Heart left ventricle (tissue), 16 donors: ENCODE measurements around the gene EFCAB12. TPM values are rescaled to one million over a fixed set of nuclear protein-coding genes. Genes with fewer than 3 reads are reported as not detected.
A peak's percentile ranks its signal among the peaks of the same experiment; 100 is the strongest.

ENCODE experiments used
- ATAC-seq, 4 donors: fragments of 200-7000 bp; cut with Tn5 transposase; one replicate each; pipeline ENCODE4 v1.9.1; 2020 to 2022; ENCODE audit warnings: moderate library complexity in 4 of 4, mild to moderate bottlenecking in 3 of 4, moderate number of reproducible peaks in 1 of 4
- DNase-seq, 5 donors: peaks; one replicate each; pipeline ENCODE4 v3.0.0-alpha.2; 2020
- H3K27ac ChIP-seq, 12 donors: fragments of 200-600 bp; sonication (generic) in 4 of 12; one replicate each; pipeline versions ENCODE4 v1.5.0 to v1.8.0; 2016 to 2022; ENCODE audit warnings: mild to moderate bottlenecking in 2 of 12
- H3K27me3 ChIP-seq, 9 donors: fragments of 200-600 bp; sonication (generic) in 2 of 9; one replicate each; pipeline versions ENCODE4 v1.5.1 to v1.8.0; 2016 to 2022; ENCODE audit warnings: mild to moderate bottlenecking in 3 of 9
- H3K36me3 ChIP-seq, 9 donors: fragments of 200-600 bp; sonication (generic) in 2 of 9; one replicate each; pipeline versions ENCODE4 v1.5.0 to v1.8.0; 2018 to 2022; ENCODE audit warnings: mild to moderate bottlenecking in 2 of 9
- H3K4me1 ChIP-seq, 12 donors: fragments of 200-600 bp; sonication (generic) in 4 of 12; one replicate each; pipeline versions ENCODE4 v1.5.0 to v1.8.0; 2016 to 2022; ENCODE audit warnings: mild to moderate bottlenecking in 3 of 12
- H3K4me3 ChIP-seq, 12 donors: fragments of 200-600 bp; sonication (generic) in 4 of 12; one replicate each; pipeline versions ENCODE4 v1.5.0 to v1.8.0; 2017 to 2022; ENCODE audit warnings: mild to moderate bottlenecking in 9 of 12, moderate library complexity in 4 of 12
- H3K9me3 ChIP-seq, 12 donors: fragments of 200-600 bp; sonication (generic) in 4 of 12; one replicate each; pipeline versions ENCODE4 v1.5.0 to v1.8.0; 2016 to 2022; ENCODE audit warnings: mild to moderate bottlenecking in 1 of 12
- POLR2A ChIP-seq, 2 donors: fragments of 450-650 bp; IDR thresholded peaks; one replicate each; pipeline ENCODE4 v1.6.1; 2017; ENCODE audit warnings: antibody characterized with exemption in 2 of 2, mild to moderate bottlenecking in 2 of 2, moderate library complexity in 2 of 2
- WGBS, 4 donors: extraction: QIAGEN DNeasy Blood & Tissue Kit in 2 of 4; methylation state at CpG; one replicate each; pipeline versions ENCODE4 v1.1.5 to v1.1.7; 2013 to 2018; 5-methylcytosine and 5-hydroxymethylcytosine counted together
- intact Hi-C, 10 donors: fragments of 100-400 bp; cut with DNase I; formaldehyde crosslinking; loops; one replicate each; pipeline versions ENCODE4 v1.11.1 to v1.14.2; 2022
- long read RNA-seq, 3 donors: library from polyadenylated mRNA; unstranded; transcript quantifications; one replicate each; pipeline ENCODE4 v2.0.0, GENCODE V29; 2020 to 2021
- polyA plus RNA-seq, 2 donors: library from polyadenylated mRNA; stranded (reverse); fragments of 200-250 nt; gene quantifications; one replicate each; pipeline ENCODE4 v1.2.3, GENCODE V29; 2013
- total RNA-seq, 9 donors: library from RNA; depleted of rRNA in 2 of 9; stranded (reverse); fragments of >200 nt in 2 of 9; fragmentation: NEBNext Ultra II Directional in 3 of 9; extraction: Animal tissue kit (Norgen Biotek cat#: 25700) in 3 of 9; gene quantifications; one replicate each; pipeline versions ENCODE4 v1.1.0 to v1.2.4, GENCODE V29; 2016 to 2023
- TF ChIP-seq, protein P1 (sequence below), 12 donors: fragments of 200-600 bp; sonication (generic) in 4 of 12; IDR thresholded peaks; one replicate each; pipeline versions ENCODE4 v1.5.0 to v1.8.0; 2018 to 2022; ENCODE audit warnings: antibody characterized with exemption in 12 of 12, mild to moderate bottlenecking in 5 of 12
- donor health status: ischemic (EF 13 %, LVEDD 7.1; RV severe dilation, severe dysfunction).
- donor health status: healthy with polysubstance abuse.
- donor health status: DM: no; HTN: yes; CAD: no.
- donor health status: DM: no; HTN: no; CAD: no.
- donor health status: ischemic (EF 25% LVEDD 6.9; RV normal size, moderate dysfunction).
- donor health status: ischemic (EF 25% LVEDD 5.7; RV mildly dilated, moderate dysfunction).
- donor health status: healthy.
- donor health status: DM: yes; HTN: yes; CAD: no.
- donor health status: ischemic (EF 35%, LVEDD 5.7; RV mildly dilated, moderate dysfunction).
- donor health status: nonischemic (EF 11% LVEDD 7.7; RV severe dilation, severe dysfunction).
- donor health status: DM: yes; HTN: yes; CAD: no.
- donor health status: PGD.
- donor health status: ischemic (EF 29% LVEDD 5.4; RV normal size, mild dysfunction).
- donor health status: nonischemic (EF 23%, LVEDD 6.1; RV moderate dilation, normal function).

The EFCAB12 gene
- total RNA-seq (under 1 TPM in 4 of 9 donors, not detected in 5; 0.09 to 0.20 (median 0.14) TPM), polyA plus RNA-seq (under 1 TPM; 0.07 to 0.11 TPM)
- long read RNA-seq, donor 1, partial matches to known transcripts: 0 of 1 reads
- long read RNA-seq, donor 1, other reads (novel, unspliced or antisense): 1 of 1 reads
- long read RNA-seq, donor 2, partial matches to known transcripts: 0 of 1 reads
- long read RNA-seq, donor 2, other reads (novel, unspliced or antisense): 1 of 1 reads
- long read RNA-seq, donor 3: 0 reads

DNA sequence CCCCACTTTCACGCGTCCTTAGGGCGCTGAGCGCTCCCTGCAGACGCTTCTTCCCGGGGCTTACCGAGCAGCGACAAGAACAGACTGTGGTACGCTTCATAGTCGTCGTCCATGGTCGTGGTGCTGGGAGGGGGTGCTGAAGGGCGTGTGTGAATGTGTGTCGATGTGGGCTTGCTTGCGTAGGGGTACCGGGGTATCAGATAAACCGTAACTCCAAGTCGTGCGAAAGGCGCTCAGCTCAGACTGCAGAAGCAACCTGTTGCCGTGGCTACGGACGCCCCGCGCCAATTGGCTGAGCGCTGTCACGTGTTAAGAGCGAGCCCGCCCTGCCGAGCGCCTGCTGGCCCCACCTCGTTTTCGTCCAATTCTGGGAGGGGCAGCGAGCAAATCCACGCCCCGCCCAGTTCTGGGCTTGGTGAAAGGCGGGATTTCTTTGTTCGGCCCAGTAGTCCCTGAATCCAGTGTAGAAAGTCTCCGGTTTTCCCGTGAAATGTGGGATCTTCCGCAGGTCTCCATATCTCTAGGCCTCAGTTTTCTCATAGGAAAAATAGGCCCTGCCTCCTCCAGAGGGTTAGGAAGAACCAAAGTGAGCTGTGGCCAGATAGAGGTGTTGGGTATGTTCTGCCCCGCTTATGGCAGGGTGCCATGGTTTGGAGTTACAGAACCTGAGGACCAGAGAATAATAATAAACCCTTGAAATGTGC is at the start of gene EFCAB12:
EFCAB12 (minus strand) TSS at position 261 of the 704 bp plus-strand sequence; CDS start at position 113, 148 bp downstream.
- H3K36me3 ChIP-seq: peaks cover 0 to 43% (median 34%) of the 10 kb centered on the region in 9 donors
- DNase-seq (peak; percentile 95 to 98 (median 96)), ATAC-seq (peak; percentile 95 to 99 (median 98))
- H3K4me3 ChIP-seq: peak within 1 kb of the TSS; percentile 26 to 63 (median 56)
- no peaks in the 10 kb centered on the region for H3K9me3 ChIP-seq
- H3K4me1 ChIP-seq: peaks cover 0 to 26% (median 11%) of the 10 kb centered on the region in 12 donors
- 2 to 4% (median 2%) methylated on average over 27 to 42 of the region's 42 CpGs for WGBS, 4 donors
- intact Hi-C loops: no loop called here
- H3K27ac ChIP-seq: peak within 1 kb of the TSS in 9 of 12 donors; percentile 8 to 69 (median 51)
- peak in 1 of 2 donors; percentile 32 for TF ChIP-seq POLR2A (IDR thresholded peaks at IDR 0.05)
- TF ChIP-seq, protein P1, sequence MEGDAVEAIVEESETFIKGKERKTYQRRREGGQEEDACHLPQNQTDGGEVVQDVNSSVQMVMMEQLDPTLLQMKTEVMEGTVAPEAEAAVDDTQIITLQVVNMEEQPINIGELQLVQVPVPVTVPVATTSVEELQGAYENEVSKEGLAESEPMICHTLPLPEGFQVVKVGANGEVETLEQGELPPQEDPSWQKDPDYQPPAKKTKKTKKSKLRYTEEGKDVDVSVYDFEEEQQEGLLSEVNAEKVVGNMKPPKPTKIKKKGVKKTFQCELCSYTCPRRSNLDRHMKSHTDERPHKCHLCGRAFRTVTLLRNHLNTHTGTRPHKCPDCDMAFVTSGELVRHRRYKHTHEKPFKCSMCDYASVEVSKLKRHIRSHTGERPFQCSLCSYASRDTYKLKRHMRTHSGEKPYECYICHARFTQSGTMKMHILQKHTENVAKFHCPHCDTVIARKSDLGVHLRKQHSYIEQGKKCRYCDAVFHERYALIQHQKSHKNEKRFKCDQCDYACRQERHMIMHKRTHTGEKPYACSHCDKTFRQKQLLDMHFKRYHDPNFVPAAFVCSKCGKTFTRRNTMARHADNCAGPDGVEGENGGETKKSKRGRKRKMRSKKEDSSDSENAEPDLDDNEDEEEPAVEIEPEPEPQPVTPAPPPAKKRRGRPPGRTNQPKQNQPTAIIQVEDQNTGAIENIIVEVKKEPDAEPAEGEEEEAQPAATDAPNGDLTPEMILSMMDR (IDR thresholded peaks at IDR 0.05): peak in 2 of 12 donors; percentile 9
- no peaks in the 10 kb centered on the region for H3K27me3 ChIP-seq

DNA sequence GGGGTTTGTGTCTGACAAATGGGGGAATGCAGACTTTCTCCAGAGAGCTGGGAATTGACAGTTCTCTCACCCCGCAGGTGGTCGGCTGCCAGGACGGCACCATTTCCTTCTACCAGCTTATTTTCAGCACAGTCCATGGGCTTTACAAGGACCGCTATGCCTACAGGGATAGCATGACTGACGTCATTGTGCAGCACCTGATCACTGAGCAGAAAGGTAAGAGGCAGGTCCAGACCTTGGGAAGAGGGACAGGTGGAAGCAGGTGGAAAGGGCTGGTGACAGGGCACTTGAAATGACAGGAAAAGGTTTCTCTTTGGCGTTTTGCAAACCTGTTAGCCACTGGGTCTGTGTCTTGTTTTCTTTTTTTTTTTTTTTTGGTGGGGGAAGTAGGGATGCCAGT is 48.1 kb upstream of the EFCAB12 start:
- no peaks in the 10 kb centered on the region for H3K27me3 ChIP-seq
- peaks cover 0 to 65% (median 46%) of the 10 kb centered on the region in 9 donors for H3K36me3 ChIP-seq
- H3K4me3 ChIP-seq: no peak overlapping the region
- no peak for TF ChIP-seq POLR2A (IDR thresholded peaks at IDR 0.05)
- TF ChIP-seq, protein P1 (IDR thresholded peaks at IDR 0.05): no peak
- peaks cover 0 to 10% (median 7%) of the 10 kb centered on the region in 12 donors for H3K4me1 ChIP-seq
- H3K27ac ChIP-seq: no peak overlapping the region
- DNase-seq (no peak), ATAC-seq (no peak)
- intact Hi-C loops: loop anchor here in 1 of 10 donors (10.0 kb wide), 1 partner anchor 92 kb away; no protein-coding TSS in a partner anchor
- H3K9me3 ChIP-seq: no peaks in the 10 kb centered on the region
- 93 to 95% (median 94%) methylated on average over 3 to 6 of the region's 6 CpGs for WGBS, 4 donors

DNA sequence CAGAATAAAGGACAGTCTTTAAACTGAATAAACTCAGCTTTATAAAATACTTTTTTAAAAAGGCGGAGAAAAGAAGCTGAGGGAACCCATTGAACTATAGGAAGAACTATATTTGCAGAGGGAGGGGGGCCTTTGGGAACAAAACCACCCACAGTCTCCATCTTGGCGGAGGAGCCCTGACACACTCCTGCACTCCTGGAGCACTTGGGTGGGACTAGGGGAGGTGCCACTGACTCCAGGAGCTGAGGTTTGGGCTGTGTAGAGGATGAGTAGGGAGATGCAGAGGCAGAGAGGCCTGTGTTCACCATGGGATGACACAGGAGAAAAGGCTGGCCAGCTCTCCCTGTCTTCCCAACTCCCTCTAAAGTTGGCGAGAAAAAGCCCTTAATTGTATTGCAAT is 47.4 kb upstream of the EFCAB12 start:
- H3K4me3 ChIP-seq: no peak overlapping the region
- H3K27me3 ChIP-seq: no peaks in the 10 kb centered on the region
- no peak overlapping the region for H3K27ac ChIP-seq
- TF ChIP-seq POLR2A (IDR thresholded peaks at IDR 0.05): no peak
- TF ChIP-seq, protein P1 (IDR thresholded peaks at IDR 0.05): no peak
- peaks cover 0 to 7% (median 2%) of the 10 kb centered on the region in 12 donors for H3K4me1 ChIP-seq
- DNase-seq: no peak
- H3K36me3 ChIP-seq: peaks cover 0 to 69% (median 51%) of the 10 kb centered on the region in 9 donors
- no peaks in the 10 kb centered on the region for H3K9me3 ChIP-seq
- 94 to 99% (median 99%) methylated on average over 3 of the region's 3 CpGs for WGBS, 4 donors
- ATAC-seq: no peak
- intact Hi-C loops: loop anchor here in 1 of 10 donors (10.0 kb wide), 1 partner anchor 91 kb away; no protein-coding TSS in a partner anchor
